ENCODE data around the gene OPN1MW3. TPM values are rescaled to one million over a fixed set of nuclear protein-coding genes. Genes with fewer than 3 reads are reported as not detected.

Gene OPN1MW3
- total and polyA plus RNA-seq, 2 of the 4 experiments (the other 2 are of a cell fraction) = not detected

DNA sequence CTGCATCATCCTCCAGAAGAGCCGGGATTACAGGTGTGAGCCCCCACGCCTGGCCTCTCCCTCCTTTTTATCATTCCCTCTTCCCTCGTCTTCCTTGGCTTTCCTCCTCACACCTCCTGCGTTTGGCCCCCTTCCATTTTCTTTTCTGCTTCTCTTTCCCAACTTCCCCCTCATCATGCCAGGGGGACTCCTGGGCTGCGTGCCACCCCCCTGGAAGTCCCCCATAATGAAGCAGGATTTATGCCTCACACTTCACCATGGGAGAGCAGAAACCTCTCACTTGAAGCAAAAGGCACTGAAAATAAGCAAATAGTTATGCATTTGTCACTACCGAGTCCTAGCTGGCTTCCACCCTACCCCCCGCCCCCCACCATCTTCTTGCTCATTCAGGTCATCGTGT is 46.1 kb downstream of the OPN1MW3 start:
- H2BK20ac ChIP-seq (ENCODE audit: low read depth, low read length) = no peak overlapping the region
- ATAC-seq (ENCODE audit: low read depth) (no peak), DNase-seq (no peak)
- H3K18ac ChIP-seq (ENCODE audit: low read depth, low read length) = no peak overlapping the region
- no peaks in the 10 kb centered on the region for H3K4me1 ChIP-seq (ENCODE audit: control insufficient read depth, insufficient read depth, low read length)
- no peak overlapping the region for H3K27ac ChIP-seq (ENCODE audit: insufficient read depth, low read length)
- no peak overlapping the region for H3K4me3 ChIP-seq (ENCODE audit: insufficient read depth, low read depth, low read length)
- no peak overlapping the region for H3K4ac ChIP-seq (ENCODE audit: low read depth, low read length)
- H4K91ac ChIP-seq (ENCODE audit: insufficient read depth, low read depth, low read length) = no peak overlapping the region
- H3K36me3 ChIP-seq (ENCODE audit: control insufficient read depth, insufficient read depth, low read length) = no peaks in the 10 kb centered on the region
- WGBS, 2 experiments (ENCODE audit: extremely low coverage in 2 of 2, insufficient read length in 1 of 2) = 58% methylated on average over 2 of the region's 8 CpGs; no CpG with 5 or more reads in 1 of the 2 experiments
- H4K20me1 ChIP-seq (ENCODE audit: insufficient read depth, low read length) = no peaks in the 10 kb centered on the region
- H2BK5ac ChIP-seq (ENCODE audit: low read depth, low read length, poor library complexity, severe bottlenecking) = no peak overlapping the region
- no peak overlapping the region for H3K9ac ChIP-seq (ENCODE audit: low read depth, low read length)
- no peaks in the 10 kb centered on the region for H3K9me3 ChIP-seq (ENCODE audit: control insufficient read depth, insufficient read depth, low read length)
- H3K9me1 ChIP-seq (ENCODE audit: insufficient read depth, low read length) = no peaks in the 10 kb centered on the region; the same call in 1 of the 2 replicates
- no peak overlapping the region for H2AK9ac ChIP-seq (replicated peaks; ENCODE audit: low read depth, low read length, poor library complexity)
- no peak overlapping the region for H2AFZ ChIP-seq (replicated peaks; ENCODE audit: low read length, poor library complexity)
- H4K8ac ChIP-seq (ENCODE audit: low read depth in 2 of 2, low read length in 2 of 2) = no peak overlapping the region
- CTCF ChIA-PET = no interaction called here
- H4K5ac ChIP-seq (ENCODE audit: low read depth, low read length) = no peak overlapping the region
- no peak overlapping the region for H2BK120ac ChIP-seq (ENCODE audit: low read depth, low read length)
- H3K4me2 ChIP-seq (ENCODE audit: low read depth, low read length) = no peak overlapping the region
- no TSS peak for BruUV-seq (replicated peaks)
- intact Hi-C loops (cut with micrococcal nuclease) (no loop called here), dilution Hi-C loops (cut with HindIII; ENCODE audit: low sequenced_read_pairs, unreplicated experiment) (no loop called here), in situ Hi-C loops (cut with MboI; ENCODE audit: low sequenced_read_pairs) (no loop called here)
- H3K14ac ChIP-seq (replicated peaks; ENCODE audit: low read depth, low read length) = no peak overlapping the region
- peaks cover 2% of the 10 kb centered on the region for H3K27me3 ChIP-seq (ENCODE audit: control insufficient read depth, insufficient read depth, low read length)
- H2AK5ac ChIP-seq (ENCODE audit: low read depth, low read length) = no peak overlapping the region
- POLR2A ChIA-PET (ENCODE audit: unreplicated experiment) = no interaction called here
- no peaks in the 10 kb centered on the region for H3K79me1 ChIP-seq (ENCODE audit: low read depth in 1 of 2, low read length in 2 of 2)
- TF ChIP-seq, protein P1, sequence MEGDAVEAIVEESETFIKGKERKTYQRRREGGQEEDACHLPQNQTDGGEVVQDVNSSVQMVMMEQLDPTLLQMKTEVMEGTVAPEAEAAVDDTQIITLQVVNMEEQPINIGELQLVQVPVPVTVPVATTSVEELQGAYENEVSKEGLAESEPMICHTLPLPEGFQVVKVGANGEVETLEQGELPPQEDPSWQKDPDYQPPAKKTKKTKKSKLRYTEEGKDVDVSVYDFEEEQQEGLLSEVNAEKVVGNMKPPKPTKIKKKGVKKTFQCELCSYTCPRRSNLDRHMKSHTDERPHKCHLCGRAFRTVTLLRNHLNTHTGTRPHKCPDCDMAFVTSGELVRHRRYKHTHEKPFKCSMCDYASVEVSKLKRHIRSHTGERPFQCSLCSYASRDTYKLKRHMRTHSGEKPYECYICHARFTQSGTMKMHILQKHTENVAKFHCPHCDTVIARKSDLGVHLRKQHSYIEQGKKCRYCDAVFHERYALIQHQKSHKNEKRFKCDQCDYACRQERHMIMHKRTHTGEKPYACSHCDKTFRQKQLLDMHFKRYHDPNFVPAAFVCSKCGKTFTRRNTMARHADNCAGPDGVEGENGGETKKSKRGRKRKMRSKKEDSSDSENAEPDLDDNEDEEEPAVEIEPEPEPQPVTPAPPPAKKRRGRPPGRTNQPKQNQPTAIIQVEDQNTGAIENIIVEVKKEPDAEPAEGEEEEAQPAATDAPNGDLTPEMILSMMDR (conservative IDR thresholded peaks at IDR 0.05; ENCODE audit: low read depth, low read length) = no peak
- TF ChIP-seq SMC3 (IDR thresholded peaks at IDR 0.05; ENCODE audit: low read depth, low read length) (no peak), FOS (IDR thresholded peaks at IDR 0.05; ENCODE audit: low read depth, low read length) (no peak), RFX5 (IDR thresholded peaks at IDR 0.05; ENCODE audit: low read depth, low read length) (no peak), MAFK (IDR thresholded peaks at IDR 0.05; ENCODE audit: low read depth, low read length) (no peak), CHD1 (IDR thresholded peaks at IDR 0.05; ENCODE audit: low read depth, low read length) (no peak), MXI1 (IDR thresholded peaks at IDR 0.05; ENCODE audit: borderline replicate concordance, low read depth, low read length) (no peak), MAZ (IDR thresholded peaks at IDR 0.05; ENCODE audit: borderline replicate concordance, low read depth, low read length) (no peak), NFE2L2 (IDR thresholded peaks at IDR 0.05; ENCODE audit: low read depth, low read length) (no peak), BHLHE40 (IDR thresholded peaks at IDR 0.05; ENCODE audit: low read depth, low read length) (no peak), USF2 (IDR thresholded peaks at IDR 0.05; ENCODE audit: low read depth, low read length) (no peak), CEBPB (IDR thresholded peaks at IDR 0.05; ENCODE audit: low read depth, low read length) (no peak), RAD21 (IDR thresholded peaks at IDR 0.05; ENCODE audit: low read length) (no peak), ELK1 (IDR thresholded peaks at IDR 0.05; ENCODE audit: borderline replicate concordance, low read depth, low read length) (no peak), POLR2A (IDR thresholded peaks at IDR 0.05; ENCODE audit: low read depth, low read length) (no peak), RCOR1 (IDR thresholded peaks at IDR 0.05; ENCODE audit: insufficient replicate concordance, low read length) (no peak)
- H3K23ac ChIP-seq (ENCODE audit: low read depth, low read length) = no peak overlapping the region
- no peak overlapping the region for H3K56ac ChIP-seq (ENCODE audit: extremely low read depth, insufficient read depth, low read length)
- no peak overlapping the region for H2BK15ac ChIP-seq (ENCODE audit: low read depth, low read length)

All from IMR-90 (cell line).